H1 (cell line): ENCODE results near the gene SCAMP3. TPM values are rescaled to one million over a fixed set of nuclear protein-coding genes. Genes with fewer than 3 reads are reported as not detected.

Experiments
- E2F6 ChIP-seq: IDR thresholded peaks from 2 replicates; pipeline ENCODE4 v1.6.1; 2012; ENCODE audit warnings: inconsistent platforms
- KDM4A ChIP-seq: IDR thresholded peaks from one replicate; pipeline ENCODE4 v1.7.1; 2012; ENCODE audit warnings: low read depth, mild to moderate bottlenecking, moderate library complexity, low read length, inconsistent platforms; ENCODE audit not compliant: severe bottlenecking
- POLR2A ChIP-seq, 2 experiments: IDR thresholded peaks; 1 replicate in 1 of 2; 2 replicates in 1 of 2; pipeline ENCODE4 v1.6.1; 2011; ENCODE audit warnings: low read depth in 2 of 2, low read length in 2 of 2, mild to moderate bottlenecking in 2 of 2; ENCODE audit errors: control extremely low read depth in 1 of 2
- POLR2AphosphoS5 ChIP-seq: IDR thresholded peaks from 2 replicates; pipeline ENCODE4 v1.6.1; 2011; ENCODE audit warnings: low read depth, low read length
- RAD21 ChIP-seq, 2 experiments: IDR thresholded peaks in 1 of 2; conservative IDR thresholded peaks in 1 of 2; 2 replicates each; pipeline ENCODE4 v1.6.1; 2011; ENCODE audit warnings: low read depth in 2 of 2, low read length in 2 of 2, improper control_type of control experiment in 1 of 2, inconsistent platforms in 1 of 2, mild to moderate bottlenecking in 1 of 2, moderate library complexity in 1 of 2
- SIN3A ChIP-seq, 2 experiments: IDR thresholded peaks in 1 of 2; conservative IDR thresholded peaks in 1 of 2; 2 replicates each; pipeline ENCODE4 v1.6.1; 2011 to 2012; ENCODE audit warnings: low read length in 2 of 2, improper control_type of control experiment in 1 of 2, low read depth in 1 of 2, mild to moderate bottlenecking in 1 of 2
- SP1 ChIP-seq: IDR thresholded peaks from 2 replicates; pipeline ENCODE4 v1.6.1; 2011; ENCODE audit warnings: low read depth, low read length
- polyA plus RNA-seq, 7 experiments: library from polyadenylated mRNA; depleted of rRNA in 3 of 7; stranded (reverse) in 5 of 7; unstranded in 2 of 7; fragments of >200 nt in 5 of 7; fragments of 200-250 nt in 2 of 7; gene quantifications; 1 replicate in 5 of 7; 2 replicates in 1 of 7; 4 replicates in 1 of 7; pipeline versions ENCODE4 v1.2.1 to v1.2.3, GENCODE V29; 2011 to 2013; ENCODE audit warnings: missing spikeins in 2 of 7, mixed read lengths in 2 of 7
- total RNA-seq: library from RNA; stranded (reverse); fragmentation: NEBNext Ultra II Directional; extraction: Animal tissue kit (Norgen Biotek cat#: 25700); gene quantifications from 2 replicates; pipeline ENCODE4 v1.2.1, GENCODE V29; 2021
- TF ChIP-seq, protein P1 (sequence below): fragments of 300-600 bp; sonication (generic); IDR thresholded peaks from 2 replicates; pipeline ENCODE4 v1.7.1; 2012; ENCODE audit warnings: low read length, moderate library complexity, mild to moderate bottlenecking, inconsistent platforms; ENCODE audit not compliant: insufficient replicate concordance

Gene SCAMP3
- total and polyA plus RNA-seq, 2 of the 8 experiments (the other 6 are each of a cell fraction or from before 2014, with no cell fraction given), result 48.9 to 143 TPM

DNA sequence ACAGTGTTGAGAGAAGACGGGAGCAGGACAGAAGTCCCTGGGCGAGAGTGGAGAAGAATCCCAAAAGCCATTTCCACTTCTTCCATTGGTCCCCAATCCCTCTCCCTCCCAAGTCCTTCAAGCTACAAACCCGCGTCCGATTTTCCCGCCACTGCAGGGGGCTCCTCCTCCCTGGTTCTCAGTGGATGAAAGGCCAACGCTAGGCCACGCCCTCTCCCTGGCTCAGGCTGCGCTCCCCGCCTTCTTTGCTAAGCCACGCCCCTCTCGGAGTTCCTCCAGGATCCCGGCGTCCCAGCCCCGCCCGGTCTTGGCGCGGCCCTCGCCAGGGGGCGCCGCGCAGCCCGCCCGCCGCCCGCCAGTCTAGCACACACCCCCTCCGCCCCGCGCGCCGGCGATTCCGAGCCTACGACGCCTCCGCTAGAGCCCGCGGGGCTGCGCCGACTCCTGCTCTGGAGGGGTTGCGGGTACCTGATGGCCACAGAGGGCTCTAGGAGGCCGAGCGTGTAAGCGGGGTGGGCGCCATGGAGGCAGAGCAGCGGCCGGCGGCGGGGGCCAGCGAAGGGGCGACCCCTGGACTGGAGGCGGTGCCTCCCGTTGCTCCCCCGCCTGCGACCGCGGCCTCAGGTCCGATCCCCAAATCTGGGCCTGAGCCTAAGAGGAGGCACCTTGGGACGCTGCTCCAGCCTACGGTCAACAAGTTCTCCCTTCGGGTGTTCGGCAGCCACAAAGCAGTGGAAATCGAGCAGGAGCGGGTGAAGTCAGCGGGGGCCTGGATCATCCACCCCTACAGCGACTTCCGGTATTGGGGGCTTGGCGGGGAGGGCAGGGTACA, 15.1 kb upstream of the SCAMP3 start, which contains the start of gene HCN3 (continued):
- TF ChIP-seq, protein P1, sequence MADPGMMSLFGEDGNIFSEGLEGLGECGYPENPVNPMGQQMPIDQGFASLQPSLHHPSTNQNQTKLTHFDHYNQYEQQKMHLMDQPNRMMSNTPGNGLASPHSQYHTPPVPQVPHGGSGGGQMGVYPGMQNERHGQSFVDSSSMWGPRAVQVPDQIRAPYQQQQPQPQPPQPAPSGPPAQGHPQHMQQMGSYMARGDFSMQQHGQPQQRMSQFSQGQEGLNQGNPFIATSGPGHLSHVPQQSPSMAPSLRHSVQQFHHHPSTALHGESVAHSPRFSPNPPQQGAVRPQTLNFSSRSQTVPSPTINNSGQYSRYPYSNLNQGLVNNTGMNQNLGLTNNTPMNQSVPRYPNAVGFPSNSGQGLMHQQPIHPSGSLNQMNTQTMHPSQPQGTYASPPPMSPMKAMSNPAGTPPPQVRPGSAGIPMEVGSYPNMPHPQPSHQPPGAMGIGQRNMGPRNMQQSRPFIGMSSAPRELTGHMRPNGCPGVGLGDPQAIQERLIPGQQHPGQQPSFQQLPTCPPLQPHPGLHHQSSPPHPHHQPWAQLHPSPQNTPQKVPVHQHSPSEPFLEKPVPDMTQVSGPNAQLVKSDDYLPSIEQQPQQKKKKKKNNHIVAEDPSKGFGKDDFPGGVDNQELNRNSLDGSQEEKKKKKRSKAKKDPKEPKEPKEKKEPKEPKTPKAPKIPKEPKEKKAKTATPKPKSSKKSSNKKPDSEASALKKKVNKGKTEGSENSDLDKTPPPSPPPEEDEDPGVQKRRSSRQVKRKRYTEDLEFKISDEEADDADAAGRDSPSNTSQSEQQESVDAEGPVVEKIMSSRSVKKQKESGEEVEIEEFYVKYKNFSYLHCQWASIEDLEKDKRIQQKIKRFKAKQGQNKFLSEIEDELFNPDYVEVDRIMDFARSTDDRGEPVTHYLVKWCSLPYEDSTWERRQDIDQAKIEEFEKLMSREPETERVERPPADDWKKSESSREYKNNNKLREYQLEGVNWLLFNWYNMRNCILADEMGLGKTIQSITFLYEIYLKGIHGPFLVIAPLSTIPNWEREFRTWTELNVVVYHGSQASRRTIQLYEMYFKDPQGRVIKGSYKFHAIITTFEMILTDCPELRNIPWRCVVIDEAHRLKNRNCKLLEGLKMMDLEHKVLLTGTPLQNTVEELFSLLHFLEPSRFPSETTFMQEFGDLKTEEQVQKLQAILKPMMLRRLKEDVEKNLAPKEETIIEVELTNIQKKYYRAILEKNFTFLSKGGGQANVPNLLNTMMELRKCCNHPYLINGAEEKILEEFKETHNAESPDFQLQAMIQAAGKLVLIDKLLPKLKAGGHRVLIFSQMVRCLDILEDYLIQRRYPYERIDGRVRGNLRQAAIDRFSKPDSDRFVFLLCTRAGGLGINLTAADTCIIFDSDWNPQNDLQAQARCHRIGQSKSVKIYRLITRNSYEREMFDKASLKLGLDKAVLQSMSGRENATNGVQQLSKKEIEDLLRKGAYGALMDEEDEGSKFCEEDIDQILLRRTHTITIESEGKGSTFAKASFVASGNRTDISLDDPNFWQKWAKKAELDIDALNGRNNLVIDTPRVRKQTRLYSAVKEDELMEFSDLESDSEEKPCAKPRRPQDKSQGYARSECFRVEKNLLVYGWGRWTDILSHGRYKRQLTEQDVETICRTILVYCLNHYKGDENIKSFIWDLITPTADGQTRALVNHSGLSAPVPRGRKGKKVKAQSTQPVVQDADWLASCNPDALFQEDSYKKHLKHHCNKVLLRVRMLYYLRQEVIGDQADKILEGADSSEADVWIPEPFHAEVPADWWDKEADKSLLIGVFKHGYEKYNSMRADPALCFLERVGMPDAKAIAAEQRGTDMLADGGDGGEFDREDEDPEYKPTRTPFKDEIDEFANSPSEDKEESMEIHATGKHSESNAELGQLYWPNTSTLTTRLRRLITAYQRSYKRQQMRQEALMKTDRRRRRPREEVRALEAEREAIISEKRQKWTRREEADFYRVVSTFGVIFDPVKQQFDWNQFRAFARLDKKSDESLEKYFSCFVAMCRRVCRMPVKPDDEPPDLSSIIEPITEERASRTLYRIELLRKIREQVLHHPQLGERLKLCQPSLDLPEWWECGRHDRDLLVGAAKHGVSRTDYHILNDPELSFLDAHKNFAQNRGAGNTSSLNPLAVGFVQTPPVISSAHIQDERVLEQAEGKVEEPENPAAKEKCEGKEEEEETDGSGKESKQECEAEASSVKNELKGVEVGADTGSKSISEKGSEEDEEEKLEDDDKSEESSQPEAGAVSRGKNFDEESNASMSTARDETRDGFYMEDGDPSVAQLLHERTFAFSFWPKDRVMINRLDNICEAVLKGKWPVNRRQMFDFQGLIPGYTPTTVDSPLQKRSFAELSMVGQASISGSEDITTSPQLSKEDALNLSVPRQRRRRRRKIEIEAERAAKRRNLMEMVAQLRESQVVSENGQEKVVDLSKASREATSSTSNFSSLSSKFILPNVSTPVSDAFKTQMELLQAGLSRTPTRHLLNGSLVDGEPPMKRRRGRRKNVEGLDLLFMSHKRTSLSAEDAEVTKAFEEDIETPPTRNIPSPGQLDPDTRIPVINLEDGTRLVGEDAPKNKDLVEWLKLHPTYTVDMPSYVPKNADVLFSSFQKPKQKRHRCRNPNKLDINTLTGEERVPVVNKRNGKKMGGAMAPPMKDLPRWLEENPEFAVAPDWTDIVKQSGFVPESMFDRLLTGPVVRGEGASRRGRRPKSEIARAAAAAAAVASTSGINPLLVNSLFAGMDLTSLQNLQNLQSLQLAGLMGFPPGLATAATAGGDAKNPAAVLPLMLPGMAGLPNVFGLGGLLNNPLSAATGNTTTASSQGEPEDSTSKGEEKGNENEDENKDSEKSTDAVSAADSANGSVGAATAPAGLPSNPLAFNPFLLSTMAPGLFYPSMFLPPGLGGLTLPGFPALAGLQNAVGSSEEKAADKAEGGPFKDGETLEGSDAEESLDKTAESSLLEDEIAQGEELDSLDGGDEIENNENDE, result no peak
- TF ChIP-seq POLR2A (IDR thresholded peaks at IDR 0.05; ENCODE audit: control extremely low read depth in 1 of 2, low read depth in 2 of 2, low read length in 2 of 2) (no peak), KDM4A (peak; percentile 90), POLR2AphosphoS5 (no peak), SIN3A (conservative IDR thresholded peaks at IDR 0.05 in 1 of 2, IDR thresholded peaks at IDR 0.05 in 1 of 2; ENCODE audit: low read depth in 1 of 2, low read length in 2 of 2) (peak in 1 of 2 experiments; percentile 88; a peak in 2 of 4 replicates), SP1 (peak; percentile 82), E2F6 (peak; percentile 95), RAD21 (IDR thresholded peaks at IDR 0.05 in 1 of 2, conservative IDR thresholded peaks at IDR 0.05 in 1 of 2; ENCODE audit: low read depth in 2 of 2, low read length in 2 of 2) (peak in 1 of 2 experiments; percentile 30; a peak in 2 of 4 replicates)
